GM12878 (cell line): Measurements from ENCODE around the gene ATP2C1. TPM values are rescaled to one million over a fixed set of nuclear protein-coding genes. Genes with fewer than 3 reads are reported as not detected.

Experiments used
- polyA plus RNA-seq, 11 experiments: library from polyadenylated mRNA; depleted of rRNA in 4 of 11; unstranded in 6 of 11; stranded (reverse) in 5 of 11; fragments of >200 nt; fragmentation: Nextera tagmentation in 4 of 11; fragmentation: Illumina TruSeq in 1 of 11; extraction: Ambion mirVana in 4 of 11; extraction: Trizol in 1 of 11; gene quantifications; 1 replicate in 1 of 11; 2 replicates in 10 of 11; pipeline versions ENCODE4 v1.2.1 to v1.2.3, GENCODE V29; 2011 to 2016; ENCODE audit warnings: inconsistent platforms in 2 of 11, missing spikeins in 2 of 11, low read depth in 1 of 11
- small RNA-seq: library from RNA; depleted of rRNA; stranded (forward); fragments of <200 nt; gene quantifications from one replicate; pipeline ENCODE3, GENCODE V24; 2014
- total RNA-seq, 4 experiments: library from RNA; depleted of rRNA in 3 of 4; stranded (reverse); fragments of >200 nt in 3 of 4; fragmentation: Illumina TruSeq in 1 of 4; extraction: Trizol in 1 of 4; gene quantifications; 2 replicates each; pipeline versions ENCODE4 v1.2.1 to v1.2.3, GENCODE V29; 2013 to 2021

Gene ATP2C1
- total and polyA plus RNA-seq, 10 of the 15 experiments (the other 5 are each of a cell fraction or from before 2014, with no cell fraction given): 20.6 to 116 (median 55.1) TPM

Small RNAs within 50 kb of the gene (small RNA-seq; reads per million reads assigned to genes)
- gene RF00019: not detected

Other genes with a start within 250 kb of the ATP2C1 start
- gene PIK3R4, start 147.3 kb upstream of the ATP2C1 start, total RNA-seq (2014; rRNA removed): 31.2 and 32.9 TPM in 2 replicates
- gene PIK3R4, start 147.3 kb upstream of the ATP2C1 start, total RNA-seq (2014; rRNA removed; fragmentation: Illumina TruSeq; extraction: Trizol): 28.7 and 31.2 TPM in 2 replicates
- gene PIK3R4, start 147.3 kb upstream of the ATP2C1 start, total RNA-seq (2021): 23.0 and 23.1 TPM in 2 replicates
- 45.9 and 50.2 TPM in 2 replicates for gene PIK3R4, start 147.3 kb upstream of the ATP2C1 start, polyA plus RNA-seq (2011; rRNA removed)
- 32.4 and 38.5 TPM in 2 replicates for gene PIK3R4, start 147.3 kb upstream of the ATP2C1 start, polyA plus RNA-seq (2014; fragmentation: Illumina TruSeq; extraction: Trizol)
- 10 to 100 TPM; 22.6 to 35.8 TPM for gene PIK3R4, start 147.3 kb upstream of the ATP2C1 start, polyA plus RNA-seq (2014; fragmentation: Nextera tagmentation; extraction: Ambion mirVana)
- gene PIK3R4, start 147.3 kb upstream of the ATP2C1 start, polyA plus RNA-seq (2014; rRNA removed): 22.7 and 24.5 TPM in 2 replicates
- 10 to 100 TPM; 29.9 to 32.8 TPM for gene PIK3R4, start 147.3 kb upstream of the ATP2C1 start, polyA plus RNA-seq (2016; fragmentation: Nextera tagmentation; extraction: Ambion mirVana)
- 7.3 and 7.7 TPM in 2 replicates for gene ASTE1, start 132.7 kb downstream of the ATP2C1 start, total RNA-seq (2014; rRNA removed)
- gene ASTE1, start 132.7 kb downstream of the ATP2C1 start, total RNA-seq (2014; rRNA removed; fragmentation: Illumina TruSeq; extraction: Trizol): 7.0 and 8.8 TPM in 2 replicates
- gene ASTE1, start 132.7 kb downstream of the ATP2C1 start, total RNA-seq (2021): 6.0 and 6.1 TPM in 2 replicates
- 8.4 and 11.3 TPM in 2 replicates for gene ASTE1, start 132.7 kb downstream of the ATP2C1 start, polyA plus RNA-seq (2011; rRNA removed)
- gene ASTE1, start 132.7 kb downstream of the ATP2C1 start, polyA plus RNA-seq (2014; fragmentation: Illumina TruSeq; extraction: Trizol): 8.2 and 9.3 TPM in 2 replicates
- 10 to 100 TPM in 1 of 2 experiments, 1 to 10 TPM in 1; 8.2 to 12.0 TPM for gene ASTE1, start 132.7 kb downstream of the ATP2C1 start, polyA plus RNA-seq (2014; fragmentation: Nextera tagmentation; extraction: Ambion mirVana)
- 4.1 and 5.1 TPM in 2 replicates for gene ASTE1, start 132.7 kb downstream of the ATP2C1 start, polyA plus RNA-seq (2014; rRNA removed)
- gene ASTE1, start 132.7 kb downstream of the ATP2C1 start, polyA plus RNA-seq (2016; fragmentation: Nextera tagmentation; extraction: Ambion mirVana): 10 to 100 TPM in 1 of 2 experiments, 1 to 10 TPM in 1; 7.5 to 10.5 TPM
- 0.22 and 0.23 TPM in 2 replicates for gene NEK11, start 132.8 kb downstream of the ATP2C1 start, total RNA-seq (2014; rRNA removed)
- gene NEK11, start 132.8 kb downstream of the ATP2C1 start, total RNA-seq (2014; rRNA removed; fragmentation: Illumina TruSeq; extraction: Trizol): 0.18 and 0.94 TPM in 2 replicates
- gene NEK11, start 132.8 kb downstream of the ATP2C1 start, total RNA-seq (2021): 0.51 and 0.74 TPM in 2 replicates
- 0.43 and 0.76 TPM in 2 replicates for gene NEK11, start 132.8 kb downstream of the ATP2C1 start, polyA plus RNA-seq (2011; rRNA removed)
- gene NEK11, start 132.8 kb downstream of the ATP2C1 start, polyA plus RNA-seq (2014; fragmentation: Illumina TruSeq; extraction: Trizol): 0.22 and 0.25 TPM in 2 replicates
- under 1 TPM; 0.05 to 0.10 TPM for gene NEK11, start 132.8 kb downstream of the ATP2C1 start, polyA plus RNA-seq (2014; fragmentation: Nextera tagmentation; extraction: Ambion mirVana)
- gene NEK11, start 132.8 kb downstream of the ATP2C1 start, polyA plus RNA-seq (2014; rRNA removed): 0.20 and 0.54 TPM in 2 replicates
- gene NEK11, start 132.8 kb downstream of the ATP2C1 start, polyA plus RNA-seq (2016; fragmentation: Nextera tagmentation; extraction: Ambion mirVana): under 1 TPM in 1 of 2 experiments, not detected in 1; 0.36 TPM